Activated T-helper 2 cell treated with anti-CD3 and anti-CD28 coated beads, Interferon-gamma antibody, Interleukin-2, Interleukin-4, amounts not matched to agents 10 μg/mL and 5 μg/mL and 100 μg/mL, durations not matched to agents 14 hours and 24 hours and 36 hours (primary cell): Measurements from ENCODE around the gene ARHGAP24. TPM values are rescaled to one million over a fixed set of nuclear protein-coding genes. Genes with fewer than 3 reads are reported as not detected.

ENCODE experiments used
- DNase-seq: peaks from one replicate; pipeline ENCODE4 v3.0.0; 2021; ENCODE audit warnings: low spot score
- H3K27ac Mint-ChIP-seq: one replicate; pipeline ENCODE4 v1.8.0; 2021; ENCODE audit warnings: mixed read lengths
- H3K27me3 Mint-ChIP-seq: one replicate; pipeline ENCODE4 v1.8.0; 2021; ENCODE audit warnings: low read depth, mixed read lengths
- H3K36me3 Mint-ChIP-seq: one replicate; pipeline ENCODE4 v1.8.0; 2021; ENCODE audit warnings: low read depth, mixed read lengths
- H3K4me1 Mint-ChIP-seq: one replicate; pipeline ENCODE4 v1.8.0; 2021; ENCODE audit warnings: low read depth, mixed read lengths
- H3K4me3 Mint-ChIP-seq: one replicate; pipeline ENCODE4 v1.8.0; 2021; ENCODE audit warnings: low read depth, mild to moderate bottlenecking, moderate library complexity, mixed read lengths
- H3K9me3 Mint-ChIP-seq: one replicate; pipeline ENCODE4 v1.8.0; 2021; ENCODE audit warnings: mixed read lengths
- intact Hi-C: fragments of 100-400 bp; cut with micrococcal nuclease; formaldehyde crosslinking; loops from one replicate; pipeline ENCODE4 v1.15.1; 2023
- total RNA-seq: library from RNA; stranded (reverse); gene quantifications from 2 replicates; pipeline ENCODE4 v1.2.3, GENCODE V29; 2022

ARHGAP24 gene
- total RNA-seq, 1 donor from 2014 or later = not detected

GRCh38 chr4:85970535-85970934, 495.6 kb downstream of the ARHGAP24 start:
- H3K27me3 Mint-ChIP-seq = no peaks in the 10 kb centered on the region
- H3K4me1 Mint-ChIP-seq = no peaks in the 10 kb centered on the region
- H3K36me3 Mint-ChIP-seq = no peaks in the 10 kb centered on the region
- intact Hi-C loops = no loop called here
- DNase-seq = no peak
- H3K27ac Mint-ChIP-seq = no peak overlapping the region
- no peak overlapping the region for H3K4me3 Mint-ChIP-seq
- H3K9me3 Mint-ChIP-seq = no peaks in the 10 kb centered on the region

GRCh38 chr4:85979276-85979675, 504.3 kb downstream of the ARHGAP24 start:
- no peak for DNase-seq
- H3K9me3 Mint-ChIP-seq = no peaks in the 10 kb centered on the region
- no peaks in the 10 kb centered on the region for H3K27me3 Mint-ChIP-seq
- intact Hi-C loops = no loop called here
- H3K36me3 Mint-ChIP-seq = no peaks in the 10 kb centered on the region
- H3K27ac Mint-ChIP-seq = no peak overlapping the region
- no peak overlapping the region for H3K4me3 Mint-ChIP-seq
- no peaks in the 10 kb centered on the region for H3K4me1 Mint-ChIP-seq

GRCh38 chr4:85986266-85986665, 511.3 kb downstream of the ARHGAP24 start:
- H3K36me3 Mint-ChIP-seq = no peaks in the 10 kb centered on the region
- H3K27ac Mint-ChIP-seq = no peak overlapping the region
- H3K4me3 Mint-ChIP-seq = no peak overlapping the region
- intact Hi-C loops = no loop called here
- no peaks in the 10 kb centered on the region for H3K9me3 Mint-ChIP-seq
- DNase-seq = no peak
- no peaks in the 10 kb centered on the region for H3K4me1 Mint-ChIP-seq
- no peaks in the 10 kb centered on the region for H3K27me3 Mint-ChIP-seq

DNA sequence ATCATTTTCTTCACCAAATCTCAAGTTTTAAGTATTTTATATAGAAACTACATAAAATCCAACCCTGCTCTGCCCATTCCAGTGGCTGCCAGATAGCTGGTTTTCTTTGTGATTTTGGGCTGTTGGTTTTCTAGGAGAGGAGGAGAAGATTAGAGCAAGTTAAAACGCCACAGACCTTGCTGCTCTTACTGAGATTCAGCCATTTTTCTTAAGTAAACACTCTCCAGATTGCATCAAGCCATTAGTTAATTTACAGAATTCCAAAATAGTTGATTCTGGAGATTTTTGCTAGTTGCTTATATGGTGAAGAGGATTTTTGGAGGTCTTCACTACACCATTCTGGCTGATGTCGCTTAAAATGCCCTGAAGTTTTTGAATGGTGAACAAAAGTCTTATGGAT, 518.7 kb downstream of the ARHGAP24 start:
- no peaks in the 10 kb centered on the region for H3K36me3 Mint-ChIP-seq
- no peaks in the 10 kb centered on the region for H3K27me3 Mint-ChIP-seq
- no peak overlapping the region for H3K4me3 Mint-ChIP-seq
- H3K27ac Mint-ChIP-seq = no peak overlapping the region
- no peaks in the 10 kb centered on the region for H3K9me3 Mint-ChIP-seq
- no peak for DNase-seq
- H3K4me1 Mint-ChIP-seq = no peaks in the 10 kb centered on the region
- intact Hi-C loops = no loop called here

- H3K27me3 Mint-ChIP-seq = no peaks in the 10 kb centered on the region
- DNase-seq = no peak
- intact Hi-C loops = no loop called here
- H3K4me3 Mint-ChIP-seq = no peak overlapping the region
- H3K27ac Mint-ChIP-seq = no peak overlapping the region
- no peaks in the 10 kb centered on the region for H3K9me3 Mint-ChIP-seq
- no peaks in the 10 kb centered on the region for H3K36me3 Mint-ChIP-seq
- no peaks in the 10 kb centered on the region for H3K4me1 Mint-ChIP-seq
Measured at GRCh38 chr4:85994576-85994975, 519.6 kb downstream of the ARHGAP24 start.

DNA sequence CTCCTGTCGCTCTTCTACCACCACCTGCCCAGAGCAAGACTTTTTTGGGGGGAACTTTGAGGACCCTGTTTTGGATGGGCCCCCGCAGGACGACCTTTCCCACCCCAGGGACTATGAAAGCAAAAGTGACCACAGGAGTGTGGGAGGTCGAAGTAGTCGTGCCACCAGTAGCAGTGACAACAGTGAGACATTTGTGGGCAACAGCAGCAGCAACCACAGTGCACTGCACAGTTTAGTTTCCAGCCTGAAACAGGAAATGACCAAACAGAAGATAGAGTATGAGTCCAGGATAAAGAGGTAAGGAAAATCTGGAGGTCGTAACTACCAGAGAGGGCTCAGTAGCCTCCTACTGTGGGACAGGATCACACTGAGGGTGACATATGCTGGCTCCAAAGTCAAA, 520.4 kb downstream of the ARHGAP24 start:
- no peaks in the 10 kb centered on the region for H3K36me3 Mint-ChIP-seq
- DNase-seq = no peak
- H3K9me3 Mint-ChIP-seq = no peaks in the 10 kb centered on the region
- H3K4me3 Mint-ChIP-seq = no peak overlapping the region
- H3K4me1 Mint-ChIP-seq = no peaks in the 10 kb centered on the region
- H3K27ac Mint-ChIP-seq = no peak overlapping the region
- intact Hi-C loops = no loop called here
- H3K27me3 Mint-ChIP-seq = no peaks in the 10 kb centered on the region

- no peak for DNase-seq
- Mint-ChIP-seq H3K27me3 (no peaks in the 10 kb centered on the region), H3K4me3 (no peak overlapping the region), H3K4me1 (no peaks in the 10 kb centered on the region), H3K36me3 (no peaks in the 10 kb centered on the region), H3K9me3 (no peaks in the 10 kb centered on the region), H3K27ac (no peak overlapping the region)
- intact Hi-C loops = no loop called here
Measured at GRCh38 chr4:86001591-86001990, 526.6 kb downstream of the ARHGAP24 start.

DNA sequence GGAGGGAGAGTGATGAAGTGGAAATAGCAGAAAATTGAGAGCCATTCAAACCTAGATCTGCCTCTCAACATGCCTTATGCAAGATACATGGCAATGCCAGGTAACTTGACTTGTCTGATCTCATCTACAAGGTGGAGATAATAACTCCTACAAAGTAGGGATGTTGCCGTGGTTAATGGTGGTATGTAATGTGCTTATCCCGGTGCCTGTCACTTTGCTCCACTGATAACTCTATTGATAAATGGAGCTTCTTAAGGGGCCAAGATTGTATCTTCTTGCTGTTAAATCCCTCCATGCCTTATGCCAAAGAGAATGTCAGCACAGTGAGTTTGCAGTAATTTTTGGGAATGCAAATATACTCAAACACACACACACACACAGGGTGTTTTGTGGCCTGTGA, 529.1 kb downstream of the ARHGAP24 start:
- Mint-ChIP-seq H3K4me1 (no peaks in the 10 kb centered on the region), H3K36me3 (no peaks in the 10 kb centered on the region), H3K27me3 (no peaks in the 10 kb centered on the region), H3K27ac (no peak overlapping the region), H3K9me3 (no peaks in the 10 kb centered on the region), H3K4me3 (no peak overlapping the region)
- no peak for DNase-seq
- intact Hi-C loops = no loop called here

DNA sequence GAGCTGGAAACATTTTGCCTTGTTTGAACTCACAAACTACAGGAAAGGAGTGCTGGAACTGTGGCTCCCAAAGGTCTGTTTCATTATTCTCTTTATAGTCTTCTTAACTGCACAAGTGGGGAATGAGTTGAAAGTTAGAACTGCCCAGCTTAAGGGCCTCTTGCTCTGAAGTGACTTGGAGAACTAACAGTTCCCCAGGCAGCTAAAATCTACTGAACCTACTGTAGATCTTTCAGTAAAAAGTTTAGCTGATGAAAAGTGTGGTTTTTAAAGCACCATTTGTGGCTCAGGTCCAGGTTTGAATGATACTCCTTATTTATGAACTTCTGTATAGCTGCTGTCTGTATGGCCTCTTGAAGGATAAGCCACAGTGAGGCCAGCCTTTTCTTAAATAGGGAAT, 531.1 kb downstream of the ARHGAP24 start:
- H3K36me3 Mint-ChIP-seq = no peaks in the 10 kb centered on the region
- H3K4me1 Mint-ChIP-seq = no peaks in the 10 kb centered on the region
- no peaks in the 10 kb centered on the region for H3K9me3 Mint-ChIP-seq
- no peak for DNase-seq
- H3K4me3 Mint-ChIP-seq = no peak overlapping the region
- no peak overlapping the region for H3K27ac Mint-ChIP-seq
- intact Hi-C loops = no loop called here
- no peaks in the 10 kb centered on the region for H3K27me3 Mint-ChIP-seq

- H3K27me3 Mint-ChIP-seq = no peaks in the 10 kb centered on the region
- H3K36me3 Mint-ChIP-seq = no peaks in the 10 kb centered on the region
- H3K27ac Mint-ChIP-seq = no peak overlapping the region
- H3K4me1 Mint-ChIP-seq = no peaks in the 10 kb centered on the region
- no peak overlapping the region for H3K4me3 Mint-ChIP-seq
- DNase-seq = no peak
- no peaks in the 10 kb centered on the region for H3K9me3 Mint-ChIP-seq
- intact Hi-C loops = no loop called here
Measured at GRCh38 chr4:86007042-86007441, 532.1 kb downstream of the ARHGAP24 start.

- Mint-ChIP-seq H3K9me3 (no peaks in the 10 kb centered on the region), H3K4me3 (no peak overlapping the region), H3K4me1 (no peaks in the 10 kb centered on the region), H3K27ac (no peak overlapping the region), H3K27me3 (no peaks in the 10 kb centered on the region), H3K36me3 (no peaks in the 10 kb centered on the region)
- no peak for DNase-seq
- intact Hi-C loops = no loop called here
Measured at GRCh38 chr4:86011117-86011516, 536.2 kb downstream of the ARHGAP24 start.

GRCh38 chr4:86013621-86014020, 538.7 kb downstream of the ARHGAP24 start:
- no peaks in the 10 kb centered on the region for H3K9me3 Mint-ChIP-seq

GRCh38 chr4:86014599-86014998, 539.6 kb downstream of the ARHGAP24 start:
- Mint-ChIP-seq H3K27ac (no peak overlapping the region), H3K27me3 (no peaks in the 10 kb centered on the region), H3K36me3 (no peaks in the 10 kb centered on the region), H3K4me3 (no peak overlapping the region), H3K9me3 (no peaks in the 10 kb centered on the region), H3K4me1 (no peaks in the 10 kb centered on the region)
- DNase-seq = no peak
- intact Hi-C loops = no loop called here

More at GRCh38 chr4:86013621-86014020, 538.7 kb downstream of the ARHGAP24 start:
- Mint-ChIP-seq H3K27me3 (no peaks in the 10 kb centered on the region), H3K27ac (no peak overlapping the region), H3K4me1 (no peaks in the 10 kb centered on the region), H3K36me3 (no peaks in the 10 kb centered on the region), H3K4me3 (no peak overlapping the region)
- no peak for DNase-seq
- intact Hi-C loops = no loop called here
